ENCODE results near the gene ADGRG3.

GRCh38 chr16:57629516-57630406, 38.3 kb upstream of the ADGRG3 start:
- TF ChIP-seq, protein P1, sequence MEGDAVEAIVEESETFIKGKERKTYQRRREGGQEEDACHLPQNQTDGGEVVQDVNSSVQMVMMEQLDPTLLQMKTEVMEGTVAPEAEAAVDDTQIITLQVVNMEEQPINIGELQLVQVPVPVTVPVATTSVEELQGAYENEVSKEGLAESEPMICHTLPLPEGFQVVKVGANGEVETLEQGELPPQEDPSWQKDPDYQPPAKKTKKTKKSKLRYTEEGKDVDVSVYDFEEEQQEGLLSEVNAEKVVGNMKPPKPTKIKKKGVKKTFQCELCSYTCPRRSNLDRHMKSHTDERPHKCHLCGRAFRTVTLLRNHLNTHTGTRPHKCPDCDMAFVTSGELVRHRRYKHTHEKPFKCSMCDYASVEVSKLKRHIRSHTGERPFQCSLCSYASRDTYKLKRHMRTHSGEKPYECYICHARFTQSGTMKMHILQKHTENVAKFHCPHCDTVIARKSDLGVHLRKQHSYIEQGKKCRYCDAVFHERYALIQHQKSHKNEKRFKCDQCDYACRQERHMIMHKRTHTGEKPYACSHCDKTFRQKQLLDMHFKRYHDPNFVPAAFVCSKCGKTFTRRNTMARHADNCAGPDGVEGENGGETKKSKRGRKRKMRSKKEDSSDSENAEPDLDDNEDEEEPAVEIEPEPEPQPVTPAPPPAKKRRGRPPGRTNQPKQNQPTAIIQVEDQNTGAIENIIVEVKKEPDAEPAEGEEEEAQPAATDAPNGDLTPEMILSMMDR (conservative IDR thresholded peaks at IDR 0.05) = no peak
- no peak for TF ChIP-seq ZFX (IDR thresholded peaks at IDR 0.05)
